Stomach smooth muscle (tissue), 2 donors: Measurements from ENCODE around the gene PXN.

Experiments used
- H3K27ac ChIP-seq: one replicate; pipeline ENCODE4 v1.7.0; 2013; ENCODE audit warnings: mild to moderate bottlenecking, low read length, inconsistent platforms
- H3K27me3 ChIP-seq, 2 donors: one replicate each; pipeline ENCODE4 v1.7.0; 2013; ENCODE audit warnings: low read length in 2 of 2; ENCODE audit not compliant: insufficient read depth in 2 of 2, control insufficient read depth in 1 of 2
- H3K36me3 ChIP-seq, 2 donors: one replicate each; pipeline ENCODE4 v1.7.0; 2013; ENCODE audit warnings: low read length in 2 of 2; ENCODE audit not compliant: control insufficient read depth in 2 of 2, insufficient read depth in 2 of 2
- H3K4me1 ChIP-seq: one replicate; pipeline ENCODE4 v1.7.0; 2013; ENCODE audit warnings: low read length; ENCODE audit not compliant: control insufficient read depth, insufficient read depth
- H3K4me3 ChIP-seq, 2 donors: one replicate each; pipeline ENCODE4 v1.7.0; 2013; ENCODE audit warnings: low read length in 2 of 2
- H3K9ac ChIP-seq, 2 donors: one replicate each; pipeline ENCODE4 v1.7.0; 2013; ENCODE audit warnings: low read length in 2 of 2, mild to moderate bottlenecking in 1 of 2
- H3K9me3 ChIP-seq, 2 donors: one replicate each; pipeline ENCODE4 v1.7.0; 2013; ENCODE audit warnings: low read length in 2 of 2; ENCODE audit not compliant: control insufficient read depth in 2 of 2
- donor health status: healthy.
- donor health status: Pancreatic carcinoma.

Gene PXN

GRCh38 chr12:120230326-120230973, 35.1 kb downstream of the PXN start:
- H3K4me3 ChIP-seq = peak overlapping the region; percentile 37 to 47
- H3K9ac ChIP-seq = peak overlapping the region; percentile 46 to 64
- peaks cover 84% of the 10 kb centered on the region for H3K4me1 ChIP-seq
- H3K36me3 ChIP-seq = peaks cover 7 to 10% of the 10 kb centered on the region in 2 donors
- peak overlapping the region; percentile 95 for H3K27ac ChIP-seq
- H3K27me3 ChIP-seq = no peaks in the 10 kb centered on the region
- no peaks in the 10 kb centered on the region for H3K9me3 ChIP-seq

- peak overlapping the region; percentile 46 to 64 for H3K9ac ChIP-seq
- H3K4me1 ChIP-seq = peaks cover 84% of the 10 kb centered on the region
- H3K9me3 ChIP-seq = no peaks in the 10 kb centered on the region
- H3K4me3 ChIP-seq = peak overlapping the region; percentile 37 to 47
- H3K36me3 ChIP-seq = peaks cover 7 to 10% of the 10 kb centered on the region in 2 donors
- no peaks in the 10 kb centered on the region for H3K27me3 ChIP-seq
- H3K27ac ChIP-seq = peak overlapping the region; percentile 95
Measured at GRCh38 chr12:120229487-120230325, 35.8 kb downstream of the PXN start.

DNA sequence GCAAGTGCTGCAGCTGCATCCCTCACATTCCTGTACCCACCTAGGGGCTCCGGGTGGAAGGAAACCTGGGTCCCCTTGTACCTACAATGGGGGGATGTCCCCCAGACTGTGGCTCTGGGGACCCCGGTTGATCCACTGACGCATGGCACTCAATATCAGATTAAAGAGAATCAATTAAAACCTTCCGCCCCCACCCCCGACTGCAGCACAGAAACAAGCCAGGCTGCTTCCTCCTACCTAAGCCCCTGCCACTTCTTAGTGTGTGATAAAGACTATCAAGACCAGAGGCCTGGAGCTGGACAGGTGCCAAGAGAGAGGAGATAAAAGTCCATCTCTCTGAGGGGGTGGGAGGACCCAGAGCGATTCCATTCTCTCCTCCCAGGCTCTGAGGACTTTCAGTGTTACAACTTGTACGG, 36.5 kb downstream of the PXN start:
- Histone ChIP-seq H3K9me3 (no peaks in the 10 kb centered on the region), H3K27me3 (no peaks in the 10 kb centered on the region), H3K9ac (peak overlapping the region in 1 of 2 donors; percentile 46), H3K4me3 (peak overlapping the region; percentile 26 to 64), H3K36me3 (peaks cover 7 to 10% of the 10 kb centered on the region in 2 donors), H3K27ac (peak overlapping the region; percentile 95), H3K4me1 (peaks cover 84% of the 10 kb centered on the region)

DNA sequence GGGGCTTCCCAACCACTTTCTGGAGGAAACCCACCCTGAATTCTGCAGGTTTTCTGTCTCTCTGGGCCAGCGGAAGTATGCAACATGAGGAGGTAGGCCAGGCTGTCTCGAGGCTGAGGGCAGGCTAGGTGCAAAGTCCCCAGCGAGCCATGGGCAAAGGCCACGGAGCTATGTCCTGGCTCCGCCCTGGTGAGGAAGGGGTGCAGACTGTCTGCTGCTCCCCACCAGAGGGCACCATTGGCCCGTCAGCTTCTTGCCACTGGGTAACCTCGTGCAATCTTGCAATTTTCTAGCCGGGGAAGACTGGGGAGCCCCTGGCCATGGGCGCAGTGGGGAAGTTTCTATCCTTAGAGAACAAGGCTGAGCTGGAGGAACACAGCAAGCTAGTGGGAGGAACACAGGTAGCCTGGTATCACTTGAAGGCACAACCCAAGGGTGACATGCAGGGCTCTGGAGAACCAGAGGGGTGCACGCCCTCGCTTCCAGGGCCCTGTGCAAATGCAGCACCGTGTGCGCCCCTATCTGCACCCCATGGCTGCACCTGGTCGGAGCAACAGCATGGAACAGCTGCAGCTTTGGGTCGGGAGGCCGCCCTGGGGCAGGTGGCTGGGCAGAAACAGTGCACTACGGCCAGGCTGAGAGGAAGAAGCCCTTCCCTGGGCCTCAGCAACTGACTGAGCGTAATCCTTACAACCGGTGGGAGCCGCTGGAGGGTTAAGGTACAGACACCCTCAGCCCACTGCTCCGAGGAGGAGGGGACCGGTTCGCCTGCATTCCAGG, 37.0 kb downstream of the PXN start:
- H3K36me3 ChIP-seq = peaks cover 10 to 15% of the 10 kb centered on the region in 2 donors
- peak overlapping the region; percentile 95 for H3K27ac ChIP-seq
- peak overlapping the region; percentile 26 to 64 for H3K4me3 ChIP-seq
- H3K4me1 ChIP-seq = peaks cover 82% of the 10 kb centered on the region
- no peaks in the 10 kb centered on the region for H3K27me3 ChIP-seq
- no peaks in the 10 kb centered on the region for H3K9me3 ChIP-seq
- peak overlapping the region in 1 of 2 donors; percentile 21 for H3K9ac ChIP-seq

- Histone ChIP-seq H3K4me1 (peaks cover 77% of the 10 kb centered on the region), H3K27ac (no peak overlapping the region), H3K27me3 (no peaks in the 10 kb centered on the region), H3K9ac (peak overlapping the region in 1 of 2 donors; percentile 21), H3K9me3 (no peaks in the 10 kb centered on the region), H3K36me3 (peaks cover 12 to 18% of the 10 kb centered on the region in 2 donors), H3K4me3 (peak overlapping the region in 1 of 2 donors; percentile 64)
Measured at GRCh38 chr12:120228041-120228290, 37.6 kb downstream of the PXN start.

- Histone ChIP-seq H3K36me3 (peaks cover 17 to 23% of the 10 kb centered on the region in 2 donors), H3K4me3 (peak overlapping the region in 1 of 2 donors; percentile 64), H3K9me3 (no peaks in the 10 kb centered on the region), H3K4me1 (peaks cover 71% of the 10 kb centered on the region), H3K27me3 (no peaks in the 10 kb centered on the region), H3K9ac (peak overlapping the region in 1 of 2 donors; percentile 21), H3K27ac (no peak overlapping the region)
Measured at GRCh38 chr12:120227233-120228040, 38.1 kb downstream of the PXN start.

DNA sequence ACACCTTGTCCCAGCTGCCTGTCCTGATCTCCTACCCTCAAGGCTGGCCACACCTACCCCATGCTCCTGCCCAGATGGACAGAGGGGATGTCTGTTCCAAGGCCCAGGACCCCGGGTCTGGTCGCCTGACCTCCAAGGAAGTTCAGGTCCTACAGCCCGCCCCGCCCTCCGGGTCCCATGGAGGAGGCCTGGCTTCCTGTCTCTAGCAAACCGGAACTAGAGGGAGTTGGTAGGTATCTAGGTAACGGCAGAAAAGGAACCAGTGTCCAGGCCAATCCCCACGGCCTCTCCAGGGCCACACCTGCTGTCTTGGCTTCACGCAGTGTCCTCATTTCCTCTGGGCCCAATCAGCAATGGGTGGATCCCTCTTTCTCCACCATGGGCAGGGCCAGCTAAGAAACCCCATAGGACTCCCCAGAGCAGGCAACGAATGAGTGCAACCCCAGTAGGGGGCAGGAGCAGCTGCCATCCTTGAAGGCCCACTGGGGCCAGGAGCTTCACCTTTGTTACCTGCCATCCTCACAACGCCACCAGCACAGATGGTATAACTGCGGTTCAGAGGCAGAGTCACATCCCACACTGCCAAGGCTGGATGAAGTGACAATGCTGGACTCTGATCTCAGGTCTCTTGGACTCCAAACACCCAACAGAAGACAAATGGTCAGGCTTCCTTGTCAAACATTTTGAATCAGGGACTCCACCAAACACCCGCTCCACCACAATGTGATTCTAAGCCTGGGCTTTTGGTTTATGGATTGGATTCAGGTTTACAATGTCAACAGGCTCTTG, 39.5 kb downstream of the PXN start:
- Histone ChIP-seq H3K9me3 (no peaks in the 10 kb centered on the region), H3K4me1 (peaks cover 57% of the 10 kb centered on the region), H3K27me3 (no peaks in the 10 kb centered on the region), H3K36me3 (peaks cover 31 to 37% of the 10 kb centered on the region in 2 donors), H3K4me3 (peak overlapping the region in 1 of 2 donors; percentile 61), H3K9ac (peak overlapping the region; percentile 47 to 68), H3K27ac (peak overlapping the region; percentile 64)

GRCh38 chr12:120225200-120225558, 40.4 kb downstream of the PXN start:
- H3K9me3 ChIP-seq = no peaks in the 10 kb centered on the region
- H3K27ac ChIP-seq = peak overlapping the region; percentile 64
- no peaks in the 10 kb centered on the region for H3K27me3 ChIP-seq
- H3K36me3 ChIP-seq = peaks cover 39 to 44% of the 10 kb centered on the region in 2 donors
- H3K4me3 ChIP-seq = peak overlapping the region in 1 of 2 donors; percentile 61
- H3K4me1 ChIP-seq = peaks cover 51% of the 10 kb centered on the region
- peak overlapping the region; percentile 47 to 68 for H3K9ac ChIP-seq

GRCh38 chr12:120224304-120225199, 41.0 kb downstream of the PXN start:
- Histone ChIP-seq H3K4me1 (peaks cover 44% of the 10 kb centered on the region), H3K36me3 (peaks cover 46 to 50% of the 10 kb centered on the region in 2 donors), H3K27me3 (no peaks in the 10 kb centered on the region), H3K27ac (peak overlapping the region; percentile 64), H3K9ac (peak overlapping the region; percentile 7 to 68), H3K9me3 (no peaks in the 10 kb centered on the region), H3K4me3 (peak overlapping the region; percentile 13 to 61)
